GM21526 (cell line): ENCODE results near the gene NFIL3.

ENCODE experiments used
- ATAC-seq: cut with Tn5 transposase; IDR thresholded peaks from one replicate; pipeline ENCODE4 v1.9.1; 2021; ENCODE audit warnings: moderate library complexity; ENCODE audit not compliant: unreplicated experiment, low FRiP score

Gene NFIL3

DNA sequence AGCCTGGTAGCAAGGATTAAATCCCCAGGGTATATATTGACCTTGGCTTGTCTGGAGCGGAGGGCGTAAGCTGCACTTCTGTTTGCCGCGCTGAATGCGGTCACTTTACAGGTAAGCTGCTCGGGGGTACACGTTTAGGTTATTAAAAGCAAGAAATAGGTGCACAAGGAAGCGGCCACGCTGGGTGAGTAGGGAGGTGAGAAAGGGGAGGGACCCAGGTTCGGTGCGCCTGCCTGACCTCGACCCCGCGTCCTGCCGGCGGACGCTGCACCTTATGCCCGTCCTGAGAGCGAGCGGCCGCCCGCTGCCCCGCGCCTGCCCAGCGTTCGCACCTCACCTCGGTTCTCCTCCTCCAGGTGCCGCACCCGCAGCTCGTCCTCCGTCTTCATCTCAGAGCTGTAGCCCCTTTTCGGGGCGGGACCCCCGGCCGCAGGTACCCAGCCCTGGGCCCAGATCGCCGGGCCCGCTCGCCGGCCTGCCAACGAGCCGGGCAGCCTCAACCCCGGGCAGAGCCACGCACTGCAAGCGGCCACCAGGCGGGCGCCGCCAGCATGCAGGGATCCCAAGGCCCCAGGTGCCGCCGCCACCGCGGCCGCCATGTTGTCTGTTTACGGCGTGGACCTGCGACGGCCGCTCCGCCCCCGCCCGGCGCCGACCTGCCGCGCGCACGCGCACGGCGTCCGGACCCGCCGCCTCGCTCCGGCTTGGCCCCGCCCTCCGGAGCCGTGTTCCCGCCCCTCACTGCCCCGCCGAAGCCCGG lies 62.2 kb downstream of the NFIL3 start, which contains the start of gene AUH:
AUH (minus strand) TSS at position 628 of the 760 bp plus-strand sequence; CDS start at position 599, 29 bp downstream.
- ATAC-seq, result peak; percentile 72

DNA sequence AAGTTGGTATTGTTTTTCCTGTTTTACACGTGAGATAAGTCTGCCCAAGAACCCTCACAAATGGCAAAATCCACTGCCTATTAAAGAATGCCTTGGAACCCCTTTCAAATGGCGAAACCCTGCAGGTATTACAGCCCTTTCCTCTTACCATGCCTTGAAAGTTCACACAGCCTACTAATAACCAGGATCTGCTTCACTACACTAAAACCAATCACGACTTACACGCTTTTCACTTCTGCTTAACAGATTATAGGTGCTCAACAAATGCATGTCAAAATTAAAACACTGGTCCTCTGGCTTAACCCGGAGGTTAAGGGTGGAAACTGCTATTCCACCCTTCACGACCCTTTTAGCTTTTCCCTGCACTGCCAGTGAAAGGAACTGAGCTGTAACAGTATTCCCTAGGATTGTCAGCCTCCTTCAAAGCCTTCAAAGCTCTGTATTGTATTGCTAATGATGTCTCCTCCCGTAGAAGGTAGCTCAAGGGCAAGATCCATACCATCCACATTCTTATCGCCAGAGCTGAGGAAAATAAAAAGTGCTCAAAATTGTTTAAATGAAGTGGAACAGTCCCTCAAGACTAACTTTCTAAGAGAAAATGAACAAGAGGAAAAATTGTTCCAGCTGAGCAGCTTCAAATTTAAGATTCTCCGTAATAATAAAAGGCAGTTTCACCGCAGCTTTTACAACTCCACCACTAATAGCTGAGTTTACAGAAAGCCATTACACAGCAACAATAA lies 62.9 kb downstream of the NFIL3 start:
- no peak for ATAC-seq

DNA sequence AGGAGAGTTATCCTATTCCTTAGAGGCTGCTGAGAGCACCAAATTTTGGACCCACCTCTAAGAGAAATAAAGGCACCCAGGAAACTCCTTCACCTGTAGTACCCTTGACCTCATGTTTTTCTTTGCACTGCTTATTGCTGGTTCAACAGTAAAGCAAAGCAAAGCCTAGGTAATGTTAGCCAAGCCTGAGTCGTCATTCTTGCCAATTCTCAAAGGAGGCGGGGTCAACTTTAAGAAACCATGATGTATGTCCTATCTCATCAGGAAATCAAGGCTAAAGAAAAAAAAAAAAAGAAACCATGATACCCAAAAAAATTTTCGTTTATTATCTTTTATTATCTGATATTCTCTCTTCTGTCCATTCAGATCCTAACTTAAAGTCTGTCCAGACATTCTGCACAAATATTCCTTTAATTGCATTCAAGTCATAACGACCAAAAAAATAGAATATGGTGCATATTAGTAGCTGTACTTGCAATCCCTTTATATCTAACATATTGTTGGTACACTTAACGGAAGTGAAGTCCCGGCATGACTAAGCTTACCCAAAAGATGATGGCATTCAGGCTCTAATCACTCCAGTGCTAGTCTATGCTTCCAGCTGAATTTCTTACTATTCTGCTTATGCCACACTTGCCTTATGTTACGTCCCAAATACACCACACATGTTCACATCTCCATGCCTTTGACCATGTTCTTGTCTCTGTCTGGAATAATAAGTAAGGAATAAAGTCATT lies 63.7 kb downstream of the NFIL3 start:
- ATAC-seq, result no peak

DNA sequence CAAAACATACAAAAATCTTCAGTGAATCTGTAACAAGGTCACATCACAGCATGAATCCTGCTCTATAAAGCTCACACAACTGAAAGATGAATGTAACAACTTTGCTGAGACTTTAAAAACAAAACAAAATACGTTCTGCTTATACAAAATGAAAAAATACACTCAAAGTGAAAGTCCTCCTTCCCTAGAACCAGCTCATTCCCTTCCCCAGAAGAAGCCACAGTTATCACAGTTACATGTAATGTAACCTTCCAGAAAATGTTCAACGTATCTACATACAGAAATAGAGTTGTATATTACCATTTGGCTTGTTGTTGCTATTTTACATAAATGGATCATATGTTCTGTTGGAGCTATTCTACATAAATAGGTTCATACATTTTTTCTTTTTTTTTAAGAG lies 64.5 kb downstream of the NFIL3 start:
- ATAC-seq, result no peak
